ENCODE data around the gene ENO1. TPM values are rescaled to one million over a fixed set of nuclear protein-coding genes. Genes with fewer than 3 reads are reported as not detected.

Gene ENO1
- total RNA-seq, 2 donors from 2014 or later, result 145 to 157 TPM

DNA sequence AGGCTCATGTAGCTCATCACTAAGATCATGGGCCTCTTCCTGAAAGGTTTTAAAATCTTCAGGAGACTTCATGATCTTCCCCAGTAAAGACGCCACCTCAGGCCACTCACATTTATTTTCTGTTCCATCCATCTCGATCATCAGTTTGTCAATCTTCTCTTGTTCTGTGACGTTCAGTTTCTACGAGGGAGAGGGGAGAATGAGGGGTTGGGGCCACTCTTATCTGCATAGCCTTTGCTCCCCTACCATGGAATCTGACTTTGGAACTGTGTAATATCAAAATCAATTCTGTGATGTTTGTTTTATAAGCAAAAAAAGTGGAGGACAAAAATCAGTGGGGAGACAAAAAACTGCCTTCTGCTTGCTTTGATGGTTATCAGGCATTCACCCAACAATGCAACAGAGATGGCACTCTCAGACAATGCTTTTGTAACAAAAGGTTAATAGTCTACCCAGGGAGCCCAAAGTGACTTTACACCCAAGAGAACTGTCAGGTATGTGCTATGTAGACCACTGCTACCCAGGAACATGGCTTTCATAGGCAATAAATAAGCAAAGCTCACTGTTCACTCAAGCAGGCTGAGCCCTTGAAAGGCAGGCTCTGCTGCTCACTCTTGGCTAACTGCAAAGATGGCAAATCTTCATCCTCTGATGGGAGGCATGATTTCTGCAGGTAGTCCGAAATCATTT, 10.5 kb downstream of the ENO1 start:
- Histone ChIP-seq H3K27ac (no peak overlapping the region), H3K4me3 (no peak overlapping the region), H3K4me1 (peaks cover 19% of the 10 kb centered on the region), H3K9me3 (no peaks in the 10 kb centered on the region), H3K36me3 (replicated peaks in 1 of 2; ENCODE audit: insufficient read depth in 1 of 2, low read depth in 2 of 2) (peaks cover 46 to 63% of the 10 kb centered on the region in 2 donors), H3K27me3 (no peaks in the 10 kb centered on the region)
- DNase-seq (no peak), ATAC-seq (no peak)
- WGBS, 2 donors, result 74 to 79% methylated on average over 5 of the region's 5 CpGs
- intact Hi-C loops (cut with DNase I), result no loop called here
- no peak for TF ChIP-seq POLR2A (IDR thresholded peaks at IDR 0.05)
- TF ChIP-seq, protein P1, sequence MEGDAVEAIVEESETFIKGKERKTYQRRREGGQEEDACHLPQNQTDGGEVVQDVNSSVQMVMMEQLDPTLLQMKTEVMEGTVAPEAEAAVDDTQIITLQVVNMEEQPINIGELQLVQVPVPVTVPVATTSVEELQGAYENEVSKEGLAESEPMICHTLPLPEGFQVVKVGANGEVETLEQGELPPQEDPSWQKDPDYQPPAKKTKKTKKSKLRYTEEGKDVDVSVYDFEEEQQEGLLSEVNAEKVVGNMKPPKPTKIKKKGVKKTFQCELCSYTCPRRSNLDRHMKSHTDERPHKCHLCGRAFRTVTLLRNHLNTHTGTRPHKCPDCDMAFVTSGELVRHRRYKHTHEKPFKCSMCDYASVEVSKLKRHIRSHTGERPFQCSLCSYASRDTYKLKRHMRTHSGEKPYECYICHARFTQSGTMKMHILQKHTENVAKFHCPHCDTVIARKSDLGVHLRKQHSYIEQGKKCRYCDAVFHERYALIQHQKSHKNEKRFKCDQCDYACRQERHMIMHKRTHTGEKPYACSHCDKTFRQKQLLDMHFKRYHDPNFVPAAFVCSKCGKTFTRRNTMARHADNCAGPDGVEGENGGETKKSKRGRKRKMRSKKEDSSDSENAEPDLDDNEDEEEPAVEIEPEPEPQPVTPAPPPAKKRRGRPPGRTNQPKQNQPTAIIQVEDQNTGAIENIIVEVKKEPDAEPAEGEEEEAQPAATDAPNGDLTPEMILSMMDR (IDR thresholded peaks at IDR 0.05), result no peak

DNA sequence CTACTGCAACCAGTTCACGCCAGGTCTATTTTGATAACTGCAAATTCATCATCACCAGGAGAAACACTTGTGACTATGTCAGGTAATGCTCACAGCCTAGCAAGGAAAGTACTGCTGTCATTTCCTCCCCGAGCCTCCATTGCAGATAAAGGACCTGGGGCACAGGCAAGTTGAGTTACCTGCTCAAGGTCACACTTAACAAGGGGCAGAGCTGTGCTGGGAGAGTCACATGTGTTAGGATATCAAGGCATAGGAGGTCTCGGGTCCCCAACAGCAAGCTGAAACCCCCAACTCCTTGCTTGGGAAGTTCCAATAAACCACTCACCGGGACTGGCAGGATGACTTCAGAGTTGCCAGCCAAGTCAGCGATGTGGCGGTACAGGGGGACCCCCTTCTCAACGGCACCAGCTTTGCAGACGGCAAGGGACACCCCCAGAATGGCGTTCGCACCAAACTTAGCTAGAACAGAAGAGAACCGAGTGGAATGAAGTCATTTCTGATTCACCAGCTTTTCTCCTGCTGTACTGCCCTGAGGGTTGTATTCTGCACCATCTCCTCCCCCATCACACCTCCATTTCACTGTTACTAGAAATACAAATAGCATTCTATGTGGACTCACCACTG, 11.6 kb downstream of the ENO1 start:
- 35 to 70% methylated on average over 2 to 11 of the region's 11 CpGs for WGBS, 2 donors
- Histone ChIP-seq H3K4me1 (peaks cover 8% of the 10 kb centered on the region), H3K36me3 (replicated peaks in 1 of 2; ENCODE audit: insufficient read depth in 1 of 2, low read depth in 2 of 2) (peaks cover 49 to 73% of the 10 kb centered on the region in 2 donors), H3K27ac (no peak overlapping the region), H3K9me3 (no peaks in the 10 kb centered on the region), H3K4me3 (no peak overlapping the region), H3K27me3 (no peaks in the 10 kb centered on the region)
- intact Hi-C loops (cut with DNase I), result no loop called here
- DNase-seq (no peak), ATAC-seq (no peak)
- no peak for TF ChIP-seq POLR2A (IDR thresholded peaks at IDR 0.05)
- TF ChIP-seq, protein P1 (IDR thresholded peaks at IDR 0.05), result no peak

DNA sequence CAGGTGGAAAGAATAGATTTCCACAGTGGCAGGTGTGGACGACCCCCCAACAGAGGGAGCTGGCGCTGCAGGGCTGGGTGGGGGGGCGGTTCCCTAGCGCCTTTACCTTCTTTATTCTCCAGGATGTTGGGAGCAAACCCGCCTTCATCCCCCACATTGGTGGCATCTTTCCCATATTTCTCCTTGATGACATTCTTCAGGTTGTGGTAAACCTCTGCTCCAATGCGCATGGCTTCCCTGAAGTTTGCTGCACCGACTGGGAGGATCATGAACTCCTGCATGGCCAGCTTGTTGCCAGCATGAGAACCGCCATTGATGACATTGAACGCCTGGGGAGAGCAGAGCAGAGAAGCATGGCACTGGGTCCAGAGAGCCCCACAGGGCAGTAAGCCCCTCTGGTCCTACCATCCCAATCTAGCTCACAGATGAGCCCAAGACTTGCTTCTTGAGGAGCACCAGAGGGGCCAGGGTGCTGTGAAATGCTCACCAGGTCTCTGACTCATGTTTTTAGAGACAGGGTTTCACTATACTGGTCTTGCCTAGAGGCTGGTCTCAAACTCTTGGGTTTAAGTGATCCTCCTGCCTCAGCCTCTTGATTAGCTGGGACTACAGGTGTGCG, 12.2 kb downstream of the ENO1 start:
- peaks cover 2% of the 10 kb centered on the region for H3K4me1 ChIP-seq
- TF ChIP-seq POLR2A (IDR thresholded peaks at IDR 0.05), result no peak
- H3K27me3 ChIP-seq, result no peaks in the 10 kb centered on the region
- intact Hi-C loops (cut with DNase I), result no loop called here
- ATAC-seq (no peak), DNase-seq (no peak)
- no peak overlapping the region for H3K27ac ChIP-seq
- H3K4me3 ChIP-seq, result no peak overlapping the region
- no peaks in the 10 kb centered on the region for H3K9me3 ChIP-seq
- H3K36me3 ChIP-seq (replicated peaks in 1 of 2; ENCODE audit: insufficient read depth in 1 of 2, low read depth in 2 of 2), result peaks cover 44 to 76% of the 10 kb centered on the region in 2 donors
- WGBS, 2 donors, result 85 to 90% methylated on average over 10 of the region's 10 CpGs

DNA sequence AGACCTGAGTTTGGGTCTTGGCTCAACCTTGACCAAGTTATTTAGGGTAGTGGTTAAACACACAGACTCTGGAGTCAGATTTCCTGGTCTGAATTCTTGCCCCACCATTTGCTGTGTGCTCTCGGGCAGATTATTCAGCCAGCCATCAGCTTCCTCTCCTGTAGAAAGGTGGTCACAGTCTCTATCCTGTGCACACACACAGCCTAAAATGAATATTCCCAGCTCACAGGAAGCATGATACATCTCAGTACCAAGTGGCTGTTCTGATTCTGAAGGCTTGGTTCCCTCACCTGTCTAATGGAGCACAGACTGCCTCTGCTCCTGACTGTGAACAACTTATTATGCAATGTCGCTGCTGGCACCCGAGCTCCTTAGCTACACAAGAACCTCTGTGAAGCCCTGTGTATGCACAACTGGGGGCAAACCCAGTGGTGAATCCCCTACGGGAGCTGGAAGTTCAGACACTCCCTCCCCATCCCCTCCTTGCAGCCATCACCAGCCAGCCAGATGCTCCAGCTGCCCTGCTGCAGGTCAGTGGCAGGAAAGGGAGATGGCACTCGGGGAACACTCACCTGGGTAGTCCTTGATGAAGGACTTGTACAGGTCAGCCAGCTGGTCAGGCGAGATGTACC, 13.7 kb downstream of the ENO1 start:
- Histone ChIP-seq H3K27ac (no peak overlapping the region), H3K4me1 (no peaks in the 10 kb centered on the region), H3K4me3 (no peak overlapping the region), H3K36me3 (replicated peaks in 1 of 2; ENCODE audit: insufficient read depth in 1 of 2, low read depth in 2 of 2) (peaks cover 43 to 78% of the 10 kb centered on the region in 2 donors), H3K27me3 (no peaks in the 10 kb centered on the region), H3K9me3 (no peaks in the 10 kb centered on the region)
- WGBS, 2 donors, result 83 to 88% methylated on average over 1 to 6 of the region's 6 CpGs
- intact Hi-C loops (cut with DNase I), result no loop called here
- ATAC-seq (no peak), DNase-seq (no peak)
- no peak for TF ChIP-seq POLR2A (IDR thresholded peaks at IDR 0.05)
- TF ChIP-seq, protein P1 (IDR thresholded peaks at IDR 0.05), result no peak

DNA sequence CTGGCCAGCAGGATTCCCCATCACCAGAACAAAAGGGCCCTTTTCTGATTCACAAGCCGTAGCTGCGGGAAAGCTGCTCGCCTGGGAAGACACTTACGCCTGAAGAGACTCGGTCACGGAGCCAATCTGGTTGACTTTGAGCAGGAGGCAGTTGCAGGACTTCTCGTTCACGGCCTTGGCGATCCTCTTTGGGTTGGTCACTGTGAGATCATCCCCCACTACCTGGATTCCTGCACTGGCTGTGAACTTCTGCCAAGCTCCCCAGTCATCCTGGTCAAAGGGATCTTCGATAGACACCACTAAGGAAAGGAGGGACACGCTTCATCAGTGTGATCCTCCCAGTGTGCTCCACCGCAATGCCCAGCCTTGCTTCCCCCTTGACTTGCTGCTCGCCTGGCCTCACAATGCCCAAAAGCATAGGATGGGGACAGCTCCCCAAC, 14.7 kb downstream of the ENO1 start:
- Histone ChIP-seq H3K4me1 (peaks cover 5% of the 10 kb centered on the region), H3K27ac (no peak overlapping the region), H3K27me3 (no peaks in the 10 kb centered on the region), H3K4me3 (no peak overlapping the region), H3K9me3 (no peaks in the 10 kb centered on the region), H3K36me3 (replicated peaks in 1 of 2; ENCODE audit: insufficient read depth in 1 of 2, low read depth in 2 of 2) (peaks cover 43 to 72% of the 10 kb centered on the region in 2 donors)
- intact Hi-C loops (cut with DNase I), result no loop called here
- TF ChIP-seq, protein P1 (IDR thresholded peaks at IDR 0.05), result no peak
- no peak for TF ChIP-seq POLR2A (IDR thresholded peaks at IDR 0.05)
- 92 to 100% methylated on average over 7 to 13 of the region's 13 CpGs for WGBS, 2 donors
- ATAC-seq, result no peak
- DNase-seq, result no peak
